GM11168 (cell line): ENCODE measurements around the gene DPP6.
"Not testable (repeated sequence)": the region's sequence is repeated elsewhere in the genome, so short reads cannot be mapped to it uniquely, and the experiment has no call there.

ENCODE experiments used
- in situ Hi-C: fragments of 300-500 bp; cut with MboI; formaldehyde crosslinking; loops from one replicate; pipeline ENCODE4 v1.12.0; 2022; ENCODE audit warnings: low sequenced_read_pairs; ENCODE audit not compliant: unreplicated experiment

The DPP6 gene

DNA sequence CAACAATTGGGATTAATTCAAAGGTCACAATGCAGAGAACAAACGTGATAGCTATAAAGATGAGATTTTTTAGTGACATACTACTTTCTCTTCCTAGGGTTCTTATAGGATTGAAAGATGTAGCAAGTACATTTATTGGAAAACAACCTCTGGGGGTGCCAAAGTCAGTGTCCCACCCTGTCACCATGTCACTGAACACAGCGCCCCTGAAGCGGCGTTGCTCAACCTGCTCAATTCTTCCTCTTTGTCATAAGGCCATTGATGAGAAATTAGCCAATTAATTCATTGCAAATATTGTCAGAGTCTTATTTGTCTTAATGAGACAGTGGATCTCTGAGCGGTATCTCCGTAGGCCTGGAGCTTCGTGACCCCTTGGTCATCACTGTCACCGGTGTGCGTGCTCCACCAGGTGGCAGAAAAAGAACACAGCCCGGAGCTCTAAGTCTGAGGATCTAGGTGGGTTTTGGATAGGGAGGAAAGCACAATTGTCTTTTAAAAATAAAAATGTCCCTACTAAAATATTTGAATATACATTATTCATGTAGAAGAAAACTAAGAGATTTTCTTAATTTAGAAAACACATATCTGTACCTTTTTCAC is 588.2 kb downstream of the DPP6 start:
- in situ Hi-C loops = no loop called here

DNA sequence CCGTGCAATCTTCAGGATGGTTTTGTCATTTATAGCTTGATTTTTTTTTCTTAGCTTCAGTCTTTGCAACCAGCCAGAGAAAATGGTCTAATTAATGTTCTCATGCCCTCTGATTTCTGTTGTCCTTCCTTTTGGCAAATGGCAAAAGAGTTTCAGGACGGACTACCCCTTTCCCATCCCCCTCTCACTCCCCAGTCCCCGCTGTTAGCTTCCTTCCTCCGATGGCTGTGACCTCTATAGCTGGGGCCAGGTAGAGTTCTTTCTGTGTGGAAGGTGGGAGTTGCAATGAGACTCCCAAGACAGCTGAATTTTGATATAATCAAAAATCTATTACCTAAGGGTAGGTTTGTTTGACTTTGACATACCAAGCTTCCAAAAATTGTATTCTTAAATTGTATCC is 588.7 kb downstream of the DPP6 start:
- in situ Hi-C loops = no loop called here

DNA sequence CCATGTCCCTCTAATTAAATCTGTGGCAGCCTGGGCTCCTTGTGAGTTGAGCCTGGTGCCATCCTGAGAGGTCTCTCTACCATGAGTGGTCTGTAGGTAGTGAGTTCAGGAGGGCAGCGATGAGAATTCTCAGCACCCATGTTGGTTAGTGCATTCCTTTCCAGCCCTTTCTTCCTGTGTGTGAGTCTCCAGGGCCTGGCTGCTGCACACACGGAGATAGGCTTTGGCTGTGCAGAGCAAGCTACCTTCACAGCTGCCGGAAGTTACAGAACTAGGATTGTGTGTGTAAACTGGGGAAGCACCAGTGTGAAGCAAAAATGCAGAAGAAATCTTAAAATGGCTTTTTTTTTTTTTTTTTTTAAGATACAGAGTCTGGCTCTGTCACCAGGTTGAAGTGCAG is 592.2 kb downstream of the DPP6 start:
- in situ Hi-C loops = no loop called here

DNA sequence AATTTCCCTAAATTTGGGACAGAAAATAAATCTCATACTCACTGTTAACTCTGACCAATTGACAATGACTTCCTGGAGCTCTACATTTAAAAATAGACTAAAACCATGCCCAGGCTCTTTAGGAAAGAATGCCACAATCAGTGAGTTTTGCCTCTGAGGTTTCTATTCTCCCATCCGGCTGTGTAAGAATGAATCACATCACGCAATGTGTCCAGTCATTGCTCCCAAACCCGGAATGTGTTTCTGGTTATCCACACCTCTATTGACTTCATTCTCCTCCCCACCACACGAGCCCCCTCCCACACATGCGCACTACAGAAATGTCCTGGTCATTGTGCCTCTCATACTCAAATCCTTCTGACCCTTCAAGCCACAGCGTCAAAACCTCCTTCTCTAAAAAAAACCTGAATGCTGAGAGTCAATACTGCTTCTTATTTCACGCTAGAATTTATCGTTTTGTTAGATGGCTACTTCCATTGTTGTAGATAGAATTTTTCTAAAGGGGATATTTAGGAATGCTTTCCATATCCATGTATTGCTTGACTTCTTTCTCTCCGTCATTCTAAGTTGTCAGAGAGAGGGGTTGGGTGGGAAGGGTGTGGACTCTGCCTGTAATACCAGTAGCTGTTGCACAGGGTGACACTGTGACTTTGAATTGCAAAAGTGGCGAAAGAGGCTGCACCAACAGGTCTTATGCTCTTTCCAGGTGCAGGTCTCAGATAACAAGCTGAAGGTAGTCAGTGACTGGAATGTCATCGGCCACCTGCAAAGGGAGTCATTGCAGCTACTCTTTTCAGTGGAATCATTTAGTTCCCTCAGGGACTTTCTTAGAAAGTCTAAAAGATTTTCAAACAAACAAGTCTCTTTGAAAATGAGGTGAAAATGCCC is 594.2 kb downstream of the DPP6 start:
- in situ Hi-C loops = no loop called here

DNA sequence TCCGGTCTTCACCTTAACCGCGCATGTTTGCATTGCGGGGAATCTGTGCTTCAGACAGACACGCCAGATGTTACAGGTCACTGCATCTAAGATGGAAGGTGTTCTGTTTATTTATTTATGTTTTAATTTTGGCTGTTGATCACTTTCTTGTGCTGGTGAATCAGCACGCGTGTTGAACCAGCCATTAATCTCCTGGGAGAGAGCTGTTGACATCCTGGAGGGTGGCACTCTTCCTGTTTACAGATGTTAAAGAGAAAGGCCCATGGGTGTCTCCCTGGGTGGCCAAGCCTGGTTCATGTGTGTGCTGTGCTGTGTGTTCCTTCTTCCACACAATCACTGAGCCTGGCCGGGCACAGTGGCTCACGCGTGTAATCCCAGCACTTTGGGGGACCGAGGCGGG is 595.4 kb downstream of the DPP6 start:
- in situ Hi-C loops = no loop called here

DNA sequence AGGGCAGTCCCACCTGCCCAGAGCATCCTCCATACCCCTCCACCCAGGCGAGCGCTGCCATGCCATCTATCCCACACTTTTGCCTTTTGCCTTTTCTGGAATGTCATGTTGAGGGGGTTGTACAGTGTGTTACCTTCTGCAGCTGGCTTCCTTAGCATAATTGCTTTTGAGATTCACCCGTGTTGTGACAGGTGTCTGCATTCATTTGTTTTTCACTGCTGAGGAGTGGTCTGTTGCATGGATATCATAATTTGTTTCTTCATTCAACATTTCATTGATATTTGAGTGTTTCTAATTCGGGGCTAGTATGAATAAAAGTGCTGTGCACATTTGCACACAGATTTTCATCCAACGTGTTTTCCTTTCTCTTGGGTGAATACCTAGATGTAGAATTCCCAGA is 596.8 kb downstream of the DPP6 start:
- in situ Hi-C loops = no loop called here

DNA sequence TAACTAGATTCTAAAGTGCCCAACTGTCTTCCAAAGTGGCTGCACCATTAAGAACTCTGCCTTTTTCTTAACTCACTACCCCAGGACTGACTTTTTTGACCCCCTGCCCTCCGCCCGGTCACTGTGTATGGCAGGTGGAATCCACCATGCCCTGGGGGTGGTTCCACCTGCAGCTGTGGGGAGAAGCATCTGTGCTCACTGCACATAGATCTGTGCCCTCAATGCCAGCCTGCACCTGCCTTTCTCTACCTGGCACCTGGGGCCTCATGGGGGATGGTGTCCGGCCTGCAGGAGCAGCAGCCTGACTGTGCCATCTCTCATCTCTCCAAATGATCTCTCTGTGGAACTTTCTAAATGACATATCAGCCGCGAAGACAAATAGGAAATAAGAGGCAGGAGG is 597.2 kb downstream of the DPP6 start:
- in situ Hi-C loops = no loop called here

DNA sequence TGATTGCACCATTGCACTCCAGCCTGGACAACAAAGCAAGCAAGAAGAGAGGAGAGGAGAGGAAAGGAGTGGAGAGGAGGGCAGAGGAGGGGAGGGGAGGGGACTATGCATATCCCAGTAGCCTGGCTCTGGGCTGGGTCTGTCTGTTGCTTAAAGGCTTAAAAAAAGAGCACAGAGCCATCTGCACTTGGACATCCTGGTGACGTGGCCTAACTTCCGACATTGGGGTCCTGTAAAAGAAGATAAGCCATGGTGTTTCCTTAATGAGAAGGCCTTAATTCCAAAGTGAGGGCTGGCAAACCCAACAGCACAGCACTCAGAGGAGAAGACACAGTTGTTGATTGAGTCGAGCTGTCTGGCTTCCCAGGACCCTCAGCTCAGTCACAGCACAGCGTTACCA is 598.1 kb downstream of the DPP6 start:
- in situ Hi-C loops = no loop called here

DNA sequence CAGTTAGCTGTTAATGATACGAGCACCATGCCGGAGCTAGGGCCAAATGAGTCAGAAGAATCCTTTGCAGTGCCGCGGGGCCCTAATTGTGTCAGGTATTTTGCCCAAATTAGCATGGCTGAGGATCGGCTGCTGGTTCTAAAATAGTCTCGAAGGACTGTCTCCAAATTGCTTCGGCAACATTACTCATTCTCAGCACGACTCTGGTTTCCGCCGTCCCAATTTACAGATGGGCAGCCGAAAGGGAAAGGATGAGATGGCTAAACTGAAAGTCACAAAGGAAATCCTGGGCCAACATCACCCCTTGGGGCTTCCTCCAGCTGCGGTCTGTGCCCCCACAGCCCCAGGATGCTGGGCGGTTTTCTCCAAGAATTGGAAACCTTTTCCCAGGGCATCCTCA is 599.3 kb downstream of the DPP6 start:
- in situ Hi-C loops = no loop called here

DNA sequence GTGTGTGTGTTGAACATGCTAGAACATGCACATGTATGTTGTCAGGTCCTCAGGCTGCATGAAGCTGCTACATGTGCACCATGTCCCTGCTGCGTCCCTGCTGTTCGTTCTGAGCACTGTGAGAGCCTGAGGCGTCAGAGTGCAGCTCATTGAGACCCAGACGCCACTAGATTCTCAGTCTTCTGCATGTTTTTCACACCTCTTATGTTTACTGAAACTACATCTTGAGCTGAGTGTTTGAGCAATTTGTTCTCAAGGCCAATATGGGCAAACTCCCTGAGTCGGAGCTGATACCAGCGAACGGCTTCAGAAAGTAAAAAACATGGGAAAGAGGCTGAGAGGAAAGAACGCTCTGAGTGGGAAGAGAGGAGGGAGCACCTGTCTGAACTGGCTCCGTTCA is 600.4 kb downstream of the DPP6 start:
- in situ Hi-C loops = no loop called here

DNA sequence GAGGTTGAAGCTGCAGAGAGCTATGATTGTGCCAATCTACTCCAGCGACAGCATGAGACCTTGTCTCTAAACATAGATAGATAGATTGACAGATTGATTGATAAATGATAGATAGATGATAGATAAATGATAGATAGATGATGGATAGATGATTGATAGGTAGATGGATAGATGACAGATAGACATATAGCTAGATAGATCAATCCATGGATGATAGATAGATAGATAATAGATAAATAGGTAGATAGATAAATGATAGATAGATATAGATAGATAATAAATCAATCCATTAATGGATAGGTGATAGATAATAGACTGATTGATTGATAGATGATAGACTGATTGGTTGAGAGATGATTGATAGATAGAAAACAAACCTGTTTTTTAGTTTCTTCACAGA is 601.1 kb downstream of the DPP6 start:
- in situ Hi-C loops = no loop called here

DNA sequence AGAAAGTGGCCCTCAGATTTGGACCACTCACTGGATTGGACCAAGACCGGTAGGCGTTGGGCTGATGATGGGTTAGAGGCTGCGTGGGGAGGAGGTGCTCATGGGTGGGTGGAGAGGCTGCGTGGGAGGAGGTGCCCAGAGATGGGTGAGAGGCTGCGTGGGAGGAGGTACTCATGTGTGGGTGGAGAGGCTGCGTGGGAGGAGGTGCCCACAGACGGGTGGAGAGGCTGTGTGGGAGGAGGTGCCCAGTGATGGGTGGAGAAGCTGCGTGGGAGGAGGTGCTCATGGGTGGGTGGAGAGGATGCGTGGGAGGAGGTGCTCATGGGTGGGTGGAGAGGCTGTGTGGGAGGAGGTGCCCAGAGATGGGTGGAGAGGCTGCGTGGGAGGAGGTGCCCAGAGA is 604.4 kb downstream of the DPP6 start:
- in situ Hi-C loops = no loop called here

DNA sequence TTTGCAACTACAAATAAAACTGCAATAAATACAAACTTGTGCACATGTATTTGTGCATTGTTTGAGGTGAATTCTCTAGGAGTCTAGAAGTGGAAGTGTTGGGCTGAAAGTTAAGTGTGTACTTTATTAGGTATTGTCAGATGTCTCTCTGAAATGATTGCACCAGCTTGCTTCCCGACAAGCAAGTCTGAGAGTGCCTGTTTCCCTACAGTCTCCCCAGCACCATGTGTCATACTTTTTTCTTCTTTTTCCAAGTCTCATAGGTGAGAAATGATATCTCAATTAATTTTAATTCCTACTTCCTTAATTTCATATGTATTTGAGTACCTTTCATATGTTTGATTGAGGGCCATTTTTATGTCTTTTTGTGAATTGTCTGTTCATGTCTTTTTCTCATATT is 614.6 kb downstream of the DPP6 start:
- in situ Hi-C loops = no loop called here

DNA sequence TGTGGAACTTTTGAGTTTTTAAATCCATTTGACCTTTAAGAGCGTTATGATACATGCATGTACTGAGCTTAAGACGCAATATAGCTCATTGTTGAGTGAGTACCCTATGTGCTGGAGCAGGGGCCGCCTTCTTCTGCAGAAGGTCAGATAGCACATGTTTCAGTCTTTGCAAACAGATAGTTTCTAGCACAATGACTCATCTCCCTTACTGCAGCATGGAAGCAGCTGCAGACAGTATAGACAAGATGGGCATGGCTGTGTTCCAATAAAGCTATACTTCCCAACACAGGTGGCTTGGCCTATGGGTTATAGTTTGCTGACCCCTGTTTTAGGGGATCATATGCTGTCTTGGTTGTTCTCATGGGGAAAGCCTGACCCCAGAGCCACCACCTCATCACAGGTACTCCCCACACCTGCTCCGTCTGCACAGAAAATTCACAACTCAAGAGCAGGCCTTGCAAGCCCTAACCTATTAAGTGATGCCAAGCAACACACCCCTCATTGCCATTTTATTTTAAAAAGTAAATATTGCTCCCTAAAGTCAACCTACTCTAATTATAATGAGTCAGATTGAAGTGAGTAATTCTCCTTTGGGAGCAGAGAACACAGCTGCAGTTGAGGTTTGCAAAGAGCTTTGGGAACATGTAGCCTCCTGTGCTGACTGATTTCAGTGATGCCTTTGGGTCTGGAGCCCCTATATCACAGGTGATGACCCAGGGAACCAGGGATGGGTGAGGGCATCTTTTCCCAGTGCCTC is 620.6 kb downstream of the DPP6 start:
- in situ Hi-C loops = no loop called here

DNA sequence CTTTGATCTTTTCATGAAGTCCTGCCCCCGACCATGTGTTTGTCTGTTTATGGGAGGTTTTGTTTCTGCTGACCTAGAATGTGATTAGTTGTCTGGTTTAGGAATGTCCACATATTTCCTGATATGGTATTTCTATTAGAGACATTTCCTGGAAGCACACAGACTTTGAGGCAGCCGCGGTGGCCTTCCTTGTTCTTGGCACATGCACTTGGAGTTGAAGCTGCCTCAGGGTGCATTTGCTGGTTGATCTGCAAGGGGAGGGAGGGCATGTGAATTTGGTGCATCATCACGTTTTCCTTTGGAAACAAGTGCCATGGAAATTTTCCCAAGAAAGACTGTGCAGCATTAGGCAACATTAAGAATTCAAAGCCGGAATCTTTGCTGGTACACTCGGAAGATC is 622.0 kb downstream of the DPP6 start:
- in situ Hi-C loops = no loop called here

DNA sequence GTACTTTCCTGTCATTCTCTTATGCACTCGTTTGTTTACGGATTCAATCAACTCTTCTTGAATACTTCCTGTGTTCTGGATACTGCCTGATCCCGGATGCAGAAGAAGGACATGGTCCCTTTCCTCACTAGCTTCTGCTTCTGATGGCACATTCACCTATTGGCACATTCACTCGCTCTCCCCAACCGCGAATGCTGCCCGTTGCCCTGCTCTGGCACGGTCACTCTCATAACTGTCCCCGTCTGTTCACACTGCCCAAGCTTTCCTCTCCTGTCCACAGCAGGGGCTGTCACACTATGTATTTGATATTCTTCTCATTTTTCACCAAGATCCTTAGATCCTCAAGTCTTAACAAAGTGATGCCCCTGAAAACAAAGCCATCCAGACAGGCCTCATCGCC is 623.4 kb downstream of the DPP6 start:
- in situ Hi-C loops = no loop called here

DNA sequence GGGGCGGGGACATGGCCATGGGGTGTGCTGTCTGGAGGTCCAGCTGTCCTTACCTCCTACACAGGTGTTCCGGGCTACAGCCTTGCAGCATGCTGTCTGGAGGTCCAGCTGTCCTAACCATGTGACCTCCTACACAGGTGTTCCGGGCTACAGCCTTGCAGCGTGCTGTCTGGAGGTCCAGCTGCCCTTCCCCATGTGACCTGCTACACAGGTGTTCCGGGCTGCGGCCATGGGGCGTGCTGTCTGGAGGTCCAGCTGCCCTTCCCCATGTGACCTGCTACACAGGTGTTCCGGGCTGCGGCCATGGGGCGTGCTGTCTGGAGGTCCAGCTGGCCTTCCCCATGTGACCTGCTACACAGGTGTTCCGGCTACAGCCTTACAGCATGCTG is 623.8 kb downstream of the DPP6 start:
- in situ Hi-C loops = not testable (repeated sequence)

DNA sequence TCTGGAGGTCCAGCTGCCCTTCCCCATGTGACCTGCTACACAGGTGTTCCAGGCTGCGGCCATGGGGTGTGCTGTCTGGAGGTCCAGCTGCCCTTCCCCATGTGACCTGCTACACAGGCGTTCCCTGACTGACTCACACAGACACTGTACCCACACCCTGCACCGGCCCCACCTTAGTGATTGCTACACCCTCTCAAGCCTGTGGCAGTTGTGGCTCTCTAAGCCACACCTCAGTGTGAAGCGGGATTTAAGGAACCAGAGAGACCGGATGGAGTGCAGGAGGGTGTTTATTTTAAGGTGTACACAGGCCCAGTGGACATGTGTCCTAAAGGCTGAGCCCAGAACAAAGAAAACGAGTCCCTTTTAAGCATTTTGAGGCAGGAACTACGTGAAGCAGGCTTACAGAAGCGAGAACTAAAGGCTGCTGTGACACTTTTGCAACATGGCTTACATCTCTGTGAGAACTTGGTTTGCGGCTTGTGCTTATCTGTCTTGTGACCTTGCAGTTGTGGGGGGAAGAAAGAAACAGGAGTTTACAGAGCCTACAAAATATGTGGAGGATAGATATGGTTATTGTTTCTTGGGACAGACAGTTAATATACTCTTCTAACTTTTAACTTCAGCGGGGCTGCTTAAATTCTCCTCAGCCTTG is 624.4 kb downstream of the DPP6 start:
- in situ Hi-C loops = no loop called here

DNA sequence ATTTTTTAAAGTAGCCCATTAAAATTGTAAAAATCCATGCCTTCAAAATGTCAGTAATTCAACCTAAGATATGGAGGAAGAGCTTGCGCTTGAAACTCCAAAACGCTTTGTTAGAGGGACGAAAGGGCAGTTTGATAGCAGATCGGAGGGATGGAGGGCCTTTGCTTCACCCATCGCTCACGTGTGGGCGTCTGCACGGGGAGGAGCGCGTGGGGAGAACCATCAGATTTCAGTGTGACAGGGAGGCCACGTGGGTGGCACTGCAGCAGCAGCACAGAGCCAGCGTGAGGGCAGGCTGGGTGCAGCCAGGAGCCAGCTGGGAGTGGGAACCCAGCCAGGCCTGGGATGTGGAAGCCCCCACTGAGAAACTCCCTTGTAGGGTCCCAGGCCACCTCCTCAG is 625.3 kb downstream of the DPP6 start:
- in situ Hi-C loops = no loop called here

DNA sequence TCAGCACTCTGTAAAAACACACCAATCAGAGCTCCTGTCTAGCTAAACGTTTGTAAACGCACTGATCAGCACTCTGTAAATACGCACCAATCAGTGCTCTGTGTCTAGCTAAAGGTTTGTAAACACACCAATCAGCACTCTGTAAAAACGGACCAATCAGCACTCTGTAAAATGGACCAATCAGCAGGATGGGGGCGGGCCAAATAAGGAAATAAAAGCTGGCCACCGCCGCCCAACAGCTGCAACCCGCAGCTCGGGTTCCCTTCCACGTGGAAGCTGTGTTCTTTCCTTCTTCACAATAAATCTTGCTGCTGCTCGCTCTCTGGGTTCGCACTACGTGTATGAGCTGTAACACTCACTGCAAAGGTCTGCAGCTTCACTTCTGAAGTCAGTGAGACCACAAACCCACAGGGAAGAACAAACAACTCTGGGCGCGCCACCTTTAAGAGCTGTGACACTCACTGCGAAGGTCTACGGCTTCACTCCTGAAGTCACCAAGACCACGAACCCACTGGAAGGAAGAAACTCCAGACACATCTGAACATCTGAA is 625.9 kb downstream of the DPP6 start:
- in situ Hi-C loops = not testable (repeated sequence)
